CD4-positive, alpha-beta T cell (primary cell): ENCODE data around the gene SLC1A2. TPM values are rescaled to one million over a fixed set of nuclear protein-coding genes. Genes with fewer than 3 reads are reported as not detected.

Source experiments
- ATAC-seq: fragments of 200-7000 bp; cut with Tn5 transposase; one replicate; pipeline ENCODE4 v1.10.0; 2022; ENCODE audit warnings: mild to moderate bottlenecking; ENCODE audit not compliant: poor library complexity
- CTCF ChIA-PET: fragments of 350-600 bp; sonication (Branson Sonifier 250); formaldehyde crosslinking; loops from one replicate; lab custom pipeline; 2021; ENCODE audit warnings: antibody characterized with exemption, inconsistent platforms; lab: Charles Lee
- POLR2A ChIA-PET: fragments of 350-600 bp; sonication (Branson Sonifier 250); formaldehyde crosslinking; loops from one replicate; lab custom pipeline; 2021; ENCODE audit warnings: antibody characterized with exemption, inconsistent platforms; lab: Charles Lee
- DNase-seq, 14 experiments: peaks; one replicate each; pipeline ENCODE4 v3.0.0-alpha.2; 2013 to 2020; ENCODE audit warnings: mixed read lengths in 2 of 14
- H3K27ac ChIP-seq, 2 donors: one replicate each; pipeline versions ENCODE4 v1.5.1 to v1.7.0; 2013; ENCODE audit warnings: low read length in 2 of 2, low read depth in 1 of 2, mild to moderate bottlenecking in 1 of 2
- H3K27me3 ChIP-seq, 2 experiments: 1 replicate in 1 of 2; 2 replicates in 1 of 2; pipeline versions ENCODE4 v1.6.1 to v1.7.0; 2013; ENCODE audit warnings: low read length in 2 of 2, control low read depth in 1 of 2, mild to moderate bottlenecking in 1 of 2, moderate library complexity in 1 of 2; ENCODE audit not compliant: insufficient read depth in 2 of 2, control insufficient read depth in 1 of 2
- H3K36me3 ChIP-seq: one replicate; pipeline ENCODE4 v1.6.1; 2013; ENCODE audit warnings: low read length, control low read depth; ENCODE audit not compliant: insufficient read depth
- H3K4me1 ChIP-seq: one replicate; pipeline ENCODE4 v1.6.1; 2013; ENCODE audit warnings: low read length, control low read depth; ENCODE audit not compliant: insufficient read depth
- H3K4me3 ChIP-seq: one replicate; pipeline ENCODE4 v1.5.1; 2013; ENCODE audit warnings: mild to moderate bottlenecking, low read length, moderate library complexity
- H3K9me3 ChIP-seq, 2 experiments: 1 replicate in 1 of 2; 2 replicates in 1 of 2; pipeline versions ENCODE4 v1.6.1 to v1.7.0; 2013; ENCODE audit warnings: low read length in 2 of 2, mild to moderate bottlenecking in 2 of 2, control low read depth in 1 of 2, moderate library complexity in 1 of 2; ENCODE audit not compliant: control insufficient read depth in 1 of 2, insufficient read depth in 1 of 2
- H3K27ac Mint-ChIP-seq: one replicate; pipeline ENCODE4 v1.8.0; 2020; ENCODE audit warnings: mixed read lengths
- H3K27me3 Mint-ChIP-seq: one replicate; pipeline ENCODE4 v1.8.0; 2021; ENCODE audit warnings: mixed read lengths
- H3K36me3 Mint-ChIP-seq: one replicate; pipeline ENCODE4 v1.8.0; 2021; ENCODE audit warnings: low read depth, mixed read lengths
- H3K4me1 Mint-ChIP-seq: one replicate; pipeline ENCODE4 v1.8.0; 2021; ENCODE audit warnings: low read depth, mixed read lengths
- H3K4me3 Mint-ChIP-seq: one replicate; pipeline ENCODE4 v1.8.0; 2020; ENCODE audit warnings: mild to moderate bottlenecking, mixed read lengths
- H3K9me3 Mint-ChIP-seq: one replicate; pipeline ENCODE4 v1.8.0; 2020; ENCODE audit warnings: mixed read lengths
- CTCF ChIP-seq: fragments of 200-600 bp; IDR thresholded peaks from one replicate; pipeline ENCODE4 v1.8.0; 2022; ENCODE audit warnings: antibody characterized with exemption, mild to moderate bottlenecking
- intact Hi-C, 2 experiments: fragments of 100-400 bp; cut with DNase I in 1 of 2; cut with micrococcal nuclease in 1 of 2; formaldehyde crosslinking; loops; one replicate each; pipeline versions ENCODE4 v1.15.1 to v1.9.0; 2023 to 2025; cut with DNase I, micrococcal nuclease
- total RNA-seq, 174 experiments: library from RNA in 2 of 174; stranded (reverse) in 2 of 174; gene quantifications; one replicate each; pipeline ENCODE4 v1.2.3 and lab custom pipeline; 2021 to 2026

The SLC1A2 gene
- total RNA-seq, 2 experiments from 2014 or later, result not detected

GRCh38 chr11:35304386-35304775 is 115.0 kb downstream of the SLC1A2 start:
- H3K27ac Mint-ChIP-seq, result no peak overlapping the region
- ATAC-seq (peak; percentile 44), DNase-seq (peak in 3 of 14 experiments; percentile 38 to 61 (median 40))
- CTCF ChIA-PET, result interaction anchor here (0.9 to 2.6 kb wide), 2 partner anchors 84 to 378 kb away, joined by 3 to 11 read pairs; no protein-coding TSS in a partner anchor
- POLR2A ChIA-PET, result interaction anchor here (0.9 to 2.0 kb wide), 2 partner anchors 68 to 130 kb away, joined by 4 to 5 read pairs; no protein-coding TSS in a partner anchor
- Histone ChIP-seq H3K4me1 (peaks cover 23% of the 10 kb centered on the region), H3K4me3 (no peak overlapping the region), H3K9me3 (no peaks in the 10 kb centered on the region), H3K27me3 (no peaks in the 10 kb centered on the region), H3K27ac (peak overlapping the region in 1 of 2 donors; percentile 34), H3K36me3 (no peaks in the 10 kb centered on the region)
- H3K36me3 Mint-ChIP-seq, result no peaks in the 10 kb centered on the region
- H3K4me3 Mint-ChIP-seq, result no peak overlapping the region
- H3K27me3 Mint-ChIP-seq, result no peaks in the 10 kb centered on the region
- peaks cover 26% of the 10 kb centered on the region for H3K4me1 Mint-ChIP-seq
- H3K9me3 Mint-ChIP-seq, result no peaks in the 10 kb centered on the region
- TF ChIP-seq CTCF, result no peak
- intact Hi-C loops, result loop anchor here in 1 of 2 experiments (10.0 kb wide), 1 partner anchor 90 kb away; no protein-coding TSS in a partner anchor

DNA sequence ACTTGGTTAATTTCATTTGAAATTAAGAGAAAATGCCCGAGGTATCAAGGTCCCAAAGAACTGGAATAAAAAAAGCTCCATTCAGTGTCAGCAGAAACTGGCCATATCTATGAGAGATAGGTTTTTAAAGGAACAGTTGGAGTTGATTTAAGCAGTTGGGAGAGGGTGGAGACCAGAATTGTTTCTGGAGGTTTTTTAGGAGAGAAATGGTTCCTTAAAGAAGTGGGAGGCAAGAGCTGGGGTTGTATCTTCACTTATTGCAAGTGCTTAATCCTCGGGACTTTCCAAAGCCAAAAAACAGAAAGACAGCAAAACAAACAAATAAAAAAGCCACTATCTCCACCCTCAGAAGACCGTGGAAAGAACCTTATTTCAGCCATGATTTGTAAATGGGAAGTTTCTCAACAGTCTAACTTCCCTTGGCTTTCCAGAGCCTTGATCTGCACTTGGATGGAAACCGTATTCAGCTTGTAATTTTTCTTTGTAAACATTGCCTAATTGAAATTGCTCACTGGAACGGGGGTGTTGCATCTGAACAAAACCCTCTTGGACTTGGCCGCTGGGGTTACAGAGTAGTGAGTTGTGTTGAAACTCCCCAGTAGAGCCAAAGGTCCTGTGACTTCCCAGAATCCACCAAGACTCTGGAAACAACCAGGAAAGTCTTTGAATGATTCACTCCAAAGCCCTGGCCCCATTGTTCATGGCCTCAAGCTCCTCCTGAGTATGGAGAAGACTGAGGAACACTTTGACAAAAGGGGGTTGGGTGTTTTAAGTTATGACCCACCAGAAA is 115.6 kb downstream of the SLC1A2 start:
- Mint-ChIP-seq H3K4me3 (no peak overlapping the region), H3K27me3 (no peaks in the 10 kb centered on the region), H3K9me3 (no peaks in the 10 kb centered on the region), H3K4me1 (peaks cover 26% of the 10 kb centered on the region), H3K27ac (no peak overlapping the region), H3K36me3 (no peaks in the 10 kb centered on the region)
- DNase-seq, result peak in 2 of 14 experiments; percentile 58 to 71
- peaks cover 19% of the 10 kb centered on the region for H3K4me1 ChIP-seq
- H3K27ac ChIP-seq, result peak overlapping the region in 1 of 2 donors; percentile 34
- no peak for ATAC-seq
- no peak overlapping the region for H3K4me3 ChIP-seq
- H3K27me3 ChIP-seq, result no peaks in the 10 kb centered on the region
- no peaks in the 10 kb centered on the region for H3K9me3 ChIP-seq
- no peaks in the 10 kb centered on the region for H3K36me3 ChIP-seq
- intact Hi-C loops, result loop anchor here in 1 of 2 experiments (10.0 kb wide), 1 partner anchor 89 kb away; no protein-coding TSS in a partner anchor
- POLR2A ChIA-PET, result no interaction called here
- no peak for TF ChIP-seq CTCF
- CTCF ChIA-PET, result interaction anchor here (0.9 kb wide), 1 partner anchor 85 kb away, joined by 3 read pairs; no protein-coding TSS in a partner anchor

DNA sequence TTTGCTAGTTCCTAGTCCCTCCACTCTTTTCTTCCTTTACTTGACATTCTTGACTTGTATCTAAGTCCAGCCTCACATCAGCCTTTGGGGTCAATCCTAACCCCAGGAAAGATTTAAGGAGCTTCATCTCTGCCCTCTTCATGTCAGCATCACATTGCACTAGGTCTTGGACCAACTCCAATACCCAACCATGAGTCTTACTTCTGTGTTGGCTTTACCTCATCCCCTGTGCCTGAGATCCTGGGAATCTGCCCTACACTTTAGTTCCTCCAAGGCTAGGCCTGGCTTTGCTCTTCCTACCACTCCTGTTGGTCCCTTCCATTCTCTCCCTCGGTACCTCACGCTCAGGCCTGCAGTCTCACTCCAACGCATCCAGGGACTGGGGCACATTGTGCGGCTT is 117.0 kb downstream of the SLC1A2 start:
- H3K27me3 Mint-ChIP-seq, result no peaks in the 10 kb centered on the region
- H3K9me3 ChIP-seq, result no peaks in the 10 kb centered on the region
- H3K27me3 ChIP-seq, result no peaks in the 10 kb centered on the region
- H3K9me3 Mint-ChIP-seq, result no peaks in the 10 kb centered on the region
- peaks cover 26% of the 10 kb centered on the region for H3K4me1 Mint-ChIP-seq
- H3K27ac Mint-ChIP-seq, result no peak overlapping the region
- TF ChIP-seq CTCF, result no peak
- no peak for ATAC-seq
- DNase-seq, result no peak
- H3K36me3 Mint-ChIP-seq, result no peaks in the 10 kb centered on the region
- intact Hi-C loops, result loop anchor here in 1 of 2 experiments (10.0 kb wide), 1 partner anchor 88 kb away; no protein-coding TSS in a partner anchor
- no peaks in the 10 kb centered on the region for H3K36me3 ChIP-seq
- H3K4me3 Mint-ChIP-seq, result no peak overlapping the region
- no peak overlapping the region for H3K4me3 ChIP-seq
- peaks cover 19% of the 10 kb centered on the region for H3K4me1 ChIP-seq
- H3K27ac ChIP-seq, result no peak overlapping the region
- POLR2A ChIA-PET, result interaction anchor here (0.7 kb wide), 1 partner anchor 199 kb away, joined by 3 read pairs; no protein-coding TSS in a partner anchor
- CTCF ChIA-PET, result interaction anchor here (1.5 kb wide), 1 partner anchor 303 kb away, joined by 3 read pairs; no protein-coding TSS in a partner anchor
